ENCODE data around the gene NEAT1. TPM values are rescaled to one million over a fixed set of nuclear protein-coding genes. Genes with fewer than 3 reads are reported as not detected.

The NEAT1 gene
- total RNA-seq (2014; rRNA removed; shearing (Covaris generic)) (74.3 and 143 TPM in 2 replicates), polyA plus RNA-seq (2016; fragmentation: Nextera tagmentation; extraction: Ambion mirVana) (36.2 and 50.7 TPM in 2 replicates)

- peaks cover 33% of the 10 kb centered on the region for H3K4me1 ChIP-seq (ENCODE audit: insufficient read depth)
- H3K27ac ChIP-seq, result peak within 1 kb of the TSS; percentile 100
- H3K9me2 ChIP-seq (ENCODE audit: insufficient read depth), result no peaks in the 10 kb centered on the region
- no peaks in the 10 kb centered on the region for H3K9me3 ChIP-seq (ENCODE audit: low read depth)
- H3F3A ChIP-seq (ENCODE audit: insufficient read depth), result peaks cover 74% of the 10 kb centered on the region
- TF ChIP-seq EZH2phosphoT487 (IDR thresholded peaks at IDR 0.05; ENCODE audit: insufficient read depth, low read depth), result peak; percentile 66; the same call in 1 of the 2 replicates
- TF ChIP-seq EZH2 (IDR thresholded peaks at IDR 0.05; ENCODE audit: insufficient read depth, poor library complexity, severe bottlenecking), result no peak
- peak; percentile 88 for DNase-seq
- peaks cover 43% of the 10 kb centered on the region for H3K36me3 ChIP-seq (ENCODE audit: low read depth)
- peak within 1 kb of the TSS; percentile 100 for H3K9ac ChIP-seq
- H3K4me2 ChIP-seq (ENCODE audit: unreplicated experiment), result peak within 1 kb of the TSS; percentile 97
- H3K79me2 ChIP-seq (ENCODE audit: insufficient read depth), result peaks cover 86% of the 10 kb centered on the region
- H4K20me1 ChIP-seq (ENCODE audit: insufficient read depth), result peaks cover 41% of the 10 kb centered on the region
- H3K27me3 ChIP-seq (replicated peaks; ENCODE audit: insufficient read depth), result no peaks in the 10 kb centered on the region
- H2AFZ ChIP-seq, result no peak within 1 kb of the TSS
- H3K4me3 ChIP-seq, result peak within 1 kb of the TSS; percentile 93
- in situ Hi-C loops (cut with MboI), result no loop called here
- 0 to 2% methylated on average over 36 to 40 of the region's 40 CpGs for WGBS, 2 experiments (ENCODE audit: low coverage in 1 of 2, low lambda C conversion rate in 2 of 2, missing lambda C conversion rate in 2 of 2)
Observed at GRCh38 chr11:65422633-65423515, at the start of gene NEAT1. TSS of gene NEAT1 (plus strand) at chr11:65422798.

- Histone ChIP-seq H3F3A (ENCODE audit: insufficient read depth) (peaks cover 13% of the 10 kb centered on the region), H3K79me2 (ENCODE audit: insufficient read depth) (no peaks in the 10 kb centered on the region), H3K4me2 (ENCODE audit: unreplicated experiment) (no peak overlapping the region), H2AFZ (no peak overlapping the region), H3K9ac (no peak overlapping the region), H3K27me3 (replicated peaks; ENCODE audit: insufficient read depth) (no peaks in the 10 kb centered on the region), H3K4me3 (no peak overlapping the region), H3K9me2 (ENCODE audit: insufficient read depth) (no peaks in the 10 kb centered on the region), H3K9me3 (ENCODE audit: low read depth) (no peaks in the 10 kb centered on the region), H3K4me1 (ENCODE audit: insufficient read depth) (peaks cover 11% of the 10 kb centered on the region), H3K27ac (no peak overlapping the region), H4K20me1 (ENCODE audit: insufficient read depth) (no peaks in the 10 kb centered on the region), H3K36me3 (ENCODE audit: low read depth) (no peaks in the 10 kb centered on the region)
- no peak for DNase-seq
- 82 to 87% methylated on average over 14 of the region's 14 CpGs for WGBS, 2 experiments (ENCODE audit: low coverage in 1 of 2, low lambda C conversion rate in 2 of 2, missing lambda C conversion rate in 2 of 2)
- no peak for TF ChIP-seq EZH2phosphoT487 (IDR thresholded peaks at IDR 0.05; ENCODE audit: insufficient read depth, low read depth)
- TF ChIP-seq EZH2 (IDR thresholded peaks at IDR 0.05; ENCODE audit: insufficient read depth, poor library complexity, severe bottlenecking), result no peak
- in situ Hi-C loops (cut with MboI), result loop anchor here (10.0 kb wide), 1 partner anchor 141 kb away; no protein-coding TSS in a partner anchor
Observed at GRCh38 chr11:65373839-65374580, 48.6 kb upstream of the NEAT1 start.

GRCh38 chr11:65375012-65375411, 47.6 kb upstream of the NEAT1 start:
- DNase-seq, result no peak
- no peak overlapping the region for H2AFZ ChIP-seq
- H3K36me3 ChIP-seq (ENCODE audit: low read depth), result no peaks in the 10 kb centered on the region
- H3K9me2 ChIP-seq (ENCODE audit: insufficient read depth), result no peaks in the 10 kb centered on the region
- H3K4me3 ChIP-seq, result no peak overlapping the region
- H4K20me1 ChIP-seq (ENCODE audit: insufficient read depth), result no peaks in the 10 kb centered on the region
- no peaks in the 10 kb centered on the region for H3K79me2 ChIP-seq (ENCODE audit: insufficient read depth)
- in situ Hi-C loops (cut with MboI), result loop anchor here (10.0 kb wide), 1 partner anchor 140 kb away; no protein-coding TSS in a partner anchor
- H3K27ac ChIP-seq, result no peak overlapping the region
- TF ChIP-seq EZH2 (IDR thresholded peaks at IDR 0.05; ENCODE audit: insufficient read depth, poor library complexity, severe bottlenecking) (no peak), EZH2phosphoT487 (IDR thresholded peaks at IDR 0.05; ENCODE audit: insufficient read depth, low read depth) (no peak)
- no peak overlapping the region for H3K4me2 ChIP-seq (ENCODE audit: unreplicated experiment)
- H3K4me1 ChIP-seq (ENCODE audit: insufficient read depth), result peaks cover 11% of the 10 kb centered on the region
- H3F3A ChIP-seq (ENCODE audit: insufficient read depth), result peaks cover 13% of the 10 kb centered on the region
- H3K9me3 ChIP-seq (ENCODE audit: low read depth), result no peaks in the 10 kb centered on the region
- H3K9ac ChIP-seq, result no peak overlapping the region
- no peaks in the 10 kb centered on the region for H3K27me3 ChIP-seq (replicated peaks; ENCODE audit: insufficient read depth)
- 88 to 94% methylated on average over 8 of the region's 8 CpGs for WGBS, 2 experiments (ENCODE audit: low coverage in 1 of 2, low lambda C conversion rate in 2 of 2, missing lambda C conversion rate in 2 of 2)

- no peaks in the 10 kb centered on the region for H4K20me1 ChIP-seq (ENCODE audit: insufficient read depth)
- H3K4me3 ChIP-seq, result no peak overlapping the region
- in situ Hi-C loops (cut with MboI), result loop anchor here (10.0 kb wide), 1 partner anchor 139 kb away; no protein-coding TSS in a partner anchor
- H2AFZ ChIP-seq, result no peak overlapping the region
- H3K4me1 ChIP-seq (ENCODE audit: insufficient read depth), result peaks cover 6% of the 10 kb centered on the region
- H3K9ac ChIP-seq, result no peak overlapping the region
- H3K27me3 ChIP-seq (replicated peaks; ENCODE audit: insufficient read depth), result no peaks in the 10 kb centered on the region
- H3K79me2 ChIP-seq (ENCODE audit: insufficient read depth), result peaks cover 6% of the 10 kb centered on the region
- TF ChIP-seq EZH2 (IDR thresholded peaks at IDR 0.05; ENCODE audit: insufficient read depth, poor library complexity, severe bottlenecking) (no peak), EZH2phosphoT487 (IDR thresholded peaks at IDR 0.05; ENCODE audit: insufficient read depth, low read depth) (no peak)
- no peaks in the 10 kb centered on the region for H3K9me2 ChIP-seq (ENCODE audit: insufficient read depth)
- no peaks in the 10 kb centered on the region for H3K9me3 ChIP-seq (ENCODE audit: low read depth)
- 92 to 94% methylated on average over 13 to 16 of the region's 16 CpGs for WGBS, 2 experiments (ENCODE audit: low coverage in 1 of 2, low lambda C conversion rate in 2 of 2, missing lambda C conversion rate in 2 of 2)
- no peak overlapping the region for H3K4me2 ChIP-seq (ENCODE audit: unreplicated experiment)
- peaks cover 9% of the 10 kb centered on the region for H3F3A ChIP-seq (ENCODE audit: insufficient read depth)
- H3K36me3 ChIP-seq (ENCODE audit: low read depth), result no peaks in the 10 kb centered on the region
- no peak overlapping the region for H3K27ac ChIP-seq
- DNase-seq, result no peak
Observed at GRCh38 chr11:65376138-65376713, 46.4 kb upstream of the NEAT1 start.
